ENCODE measurements around the gene SPOCK3. TPM values are rescaled to one million over a fixed set of nuclear protein-coding genes. Genes with fewer than 3 reads are reported as not detected.

SPOCK3 gene
- total and polyA plus RNA-seq, 2 of the 13 experiments (the other 11 are each of a cell fraction or from before 2014, with no cell fraction given): not detected

DNA sequence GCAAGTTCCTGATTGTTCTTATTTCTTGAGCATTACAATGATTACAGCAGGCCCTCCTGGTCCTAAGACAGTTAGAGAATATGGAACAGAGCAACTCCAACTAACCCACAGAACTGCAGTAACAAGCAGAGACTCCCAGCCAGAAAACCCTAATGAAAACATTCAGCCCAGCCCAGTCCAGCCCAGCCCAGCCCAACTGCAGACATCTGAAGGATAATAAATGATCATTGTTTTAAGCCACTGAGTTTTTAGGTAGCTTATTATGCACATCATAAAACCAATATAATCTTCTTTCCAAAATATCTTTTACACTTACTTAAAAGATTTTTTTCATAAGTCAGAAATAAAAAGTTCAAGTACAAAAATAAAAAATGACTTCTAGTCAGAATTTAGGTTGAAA, 51.3 kb downstream of the SPOCK3 start (continued):
- TF ChIP-seq, protein P1, sequence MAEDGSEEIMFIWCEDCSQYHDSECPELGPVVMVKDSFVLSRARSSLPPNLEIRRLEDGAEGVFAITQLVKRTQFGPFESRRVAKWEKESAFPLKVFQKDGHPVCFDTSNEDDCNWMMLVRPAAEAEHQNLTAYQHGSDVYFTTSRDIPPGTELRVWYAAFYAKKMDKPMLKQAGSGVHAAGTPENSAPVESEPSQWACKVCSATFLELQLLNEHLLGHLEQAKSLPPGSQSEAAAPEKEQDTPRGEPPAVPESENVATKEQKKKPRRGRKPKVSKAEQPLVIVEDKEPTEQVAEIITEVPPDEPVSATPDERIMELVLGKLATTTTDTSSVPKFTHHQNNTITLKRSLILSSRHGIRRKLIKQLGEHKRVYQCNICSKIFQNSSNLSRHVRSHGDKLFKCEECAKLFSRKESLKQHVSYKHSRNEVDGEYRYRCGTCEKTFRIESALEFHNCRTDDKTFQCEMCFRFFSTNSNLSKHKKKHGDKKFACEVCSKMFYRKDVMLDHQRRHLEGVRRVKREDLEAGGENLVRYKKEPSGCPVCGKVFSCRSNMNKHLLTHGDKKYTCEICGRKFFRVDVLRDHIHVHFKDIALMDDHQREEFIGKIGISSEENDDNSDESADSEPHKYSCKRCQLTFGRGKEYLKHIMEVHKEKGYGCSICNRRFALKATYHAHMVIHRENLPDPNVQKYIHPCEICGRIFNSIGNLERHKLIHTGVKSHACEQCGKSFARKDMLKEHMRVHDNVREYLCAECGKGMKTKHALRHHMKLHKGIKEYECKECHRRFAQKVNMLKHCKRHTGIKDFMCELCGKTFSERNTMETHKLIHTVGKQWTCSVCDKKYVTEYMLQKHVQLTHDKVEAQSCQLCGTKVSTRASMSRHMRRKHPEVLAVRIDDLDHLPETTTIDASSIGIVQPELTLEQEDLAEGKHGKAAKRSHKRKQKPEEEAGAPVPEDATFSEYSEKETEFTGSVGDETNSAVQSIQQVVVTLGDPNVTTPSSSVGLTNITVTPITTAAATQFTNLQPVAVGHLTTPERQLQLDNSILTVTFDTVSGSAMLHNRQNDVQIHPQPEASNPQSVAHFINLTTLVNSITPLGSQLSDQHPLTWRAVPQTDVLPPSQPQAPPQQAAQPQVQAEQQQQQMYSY (CRISPR knock-in tag; IDR thresholded peaks at IDR 0.05): no peak
- no peak for TF ChIP-seq MEF2D (CRISPR knock-in tag; IDR thresholded peaks at IDR 0.05)
- TF ChIP-seq, protein P2, sequence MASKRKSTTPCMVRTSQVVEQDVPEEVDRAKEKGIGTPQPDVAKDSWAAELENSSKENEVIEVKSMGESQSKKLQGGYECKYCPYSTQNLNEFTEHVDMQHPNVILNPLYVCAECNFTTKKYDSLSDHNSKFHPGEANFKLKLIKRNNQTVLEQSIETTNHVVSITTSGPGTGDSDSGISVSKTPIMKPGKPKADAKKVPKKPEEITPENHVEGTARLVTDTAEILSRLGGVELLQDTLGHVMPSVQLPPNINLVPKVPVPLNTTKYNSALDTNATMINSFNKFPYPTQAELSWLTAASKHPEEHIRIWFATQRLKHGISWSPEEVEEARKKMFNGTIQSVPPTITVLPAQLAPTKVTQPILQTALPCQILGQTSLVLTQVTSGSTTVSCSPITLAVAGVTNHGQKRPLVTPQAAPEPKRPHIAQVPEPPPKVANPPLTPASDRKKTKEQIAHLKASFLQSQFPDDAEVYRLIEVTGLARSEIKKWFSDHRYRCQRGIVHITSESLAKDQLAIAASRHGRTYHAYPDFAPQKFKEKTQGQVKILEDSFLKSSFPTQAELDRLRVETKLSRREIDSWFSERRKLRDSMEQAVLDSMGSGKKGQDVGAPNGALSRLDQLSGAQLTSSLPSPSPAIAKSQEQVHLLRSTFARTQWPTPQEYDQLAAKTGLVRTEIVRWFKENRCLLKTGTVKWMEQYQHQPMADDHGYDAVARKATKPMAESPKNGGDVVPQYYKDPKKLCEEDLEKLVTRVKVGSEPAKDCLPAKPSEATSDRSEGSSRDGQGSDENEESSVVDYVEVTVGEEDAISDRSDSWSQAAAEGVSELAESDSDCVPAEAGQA (IDR thresholded peaks at IDR 0.05; ENCODE audit: low read depth): no peak
- TF ChIP-seq, protein P2 (CRISPR knock-in tag; IDR thresholded peaks at IDR 0.05; ENCODE audit: borderline replicate concordance): no peak
- no peak for TF ChIP-seq ZNF572 (CRISPR knock-in tag; IDR thresholded peaks at IDR 0.05)
- TF ChIP-seq ZNF773 (CRISPR knock-in tag; IDR thresholded peaks at IDR 0.05; ENCODE audit: borderline replicate concordance): no peak
